ENCODE measurements around the gene LTBP1.

- TF ChIP-seq CTCF (IDR thresholded peaks at IDR 0.05) (no peak), BHLHE40 (IDR thresholded peaks at IDR 0.05; ENCODE audit: low read depth, low read length) (no peak), MAX (IDR thresholded peaks at IDR 0.05) (no peak), E2F6 (IDR thresholded peaks at IDR 0.05; ENCODE audit: borderline replicate concordance, low read depth) (no peak), HMGXB4 (CRISPR knock-in tag; IDR thresholded peaks at IDR 0.05; ENCODE audit: borderline replicate concordance) (no peak), RAD21 (conservative IDR thresholded peaks at IDR 0.05 in 1 of 2, IDR thresholded peaks at IDR 0.05 in 1 of 2) (no peak), EHF (CRISPR knock-in tag; IDR thresholded peaks at IDR 0.05) (no peak), POLR2A (IDR thresholded peaks at IDR 0.05; ENCODE audit: low read length) (no peak), RFX5 (IDR thresholded peaks at IDR 0.05) (no peak), JUNB (IDR thresholded peaks at IDR 0.05) (no peak), EP300 (IDR thresholded peaks at IDR 0.05) (no peak), USF2 (IDR thresholded peaks at IDR 0.05) (no peak), NFE2L2 (conservative IDR thresholded peaks at IDR 0.05; ENCODE audit: low read length) (no peak), ZSCAN20 (CRISPR knock-in tag; IDR thresholded peaks at IDR 0.05) (no peak)
These were observed 319.0 kb downstream of the LTBP1 start for GRCh38 chr2:33265584-33266338.
